HCT116 (cell line): Measurements from ENCODE around the gene THSD4. TPM values are rescaled to one million over a fixed set of nuclear protein-coding genes. Genes with fewer than 3 reads are reported as not detected.

Experiments
- ATAC-seq: fragments of 200-7000 bp; cut with Tn5 transposase; 2 replicates; pipeline ENCODE4 v1.9.1; 2020; ENCODE audit warnings: mild to moderate bottlenecking, moderate library complexity
- BruUV-seq: library from RNA; stranded (reverse); fragments of 400-500 nt; replicated peaks from 2 replicates; lab custom pipeline; 2021; lab: Mats Ljungman, UMichigan
- CTCF ChIA-PET: fragments of 300-600 bp; sonication (Branson Sonifier 250); formaldehyde crosslinking; loops from one replicate; lab custom pipeline; 2021; ENCODE audit warnings: antibody characterized with exemption; lab: Charles Lee
- POLR2A ChIA-PET: fragments of 300-600, 350-600 bp; sonication (Branson Sonifier 250); formaldehyde crosslinking; loops from one replicate; lab custom pipeline; 2021; ENCODE audit warnings: antibody characterized with exemption; lab: Charles Lee
- RAD21 ChIA-PET, 2 experiments: fragments of 300-600 bp; sonication (Branson Sonifier 250); formaldehyde crosslinking; loops; one replicate each; lab custom pipeline; 2023; ENCODE audit warnings: low total read pairs in 2 of 2; ENCODE audit not compliant: uncharacterized antibody in 2 of 2, unreplicated experiment in 2 of 2, low non-redundant PET in 1 of 2; lab: Charles Lee
- DNase-seq: peaks from one replicate; pipeline ENCODE4 v3.0.0-alpha.2; 2010; ENCODE audit warnings: low read depth, low spot score
- H2AFZ ChIP-seq: fragments of 200-600 bp; shearing (Covaris generic), sonication (generic); 2 replicates; pipeline ENCODE4 v1.6.1; 2017; ENCODE audit warnings: low read depth, mixed run types, mixed read lengths, antibody characterized with exemption, low read length; ENCODE audit not compliant: poor library complexity, severe bottlenecking
- H3K27ac ChIP-seq: 2 replicates; pipeline ENCODE4 v1.5.1; 2012; ENCODE audit warnings: low read depth, low read length
- H3K27me3 ChIP-seq: fragments of 200-600 bp; sonication (generic); 2 replicates; pipeline ENCODE4 v1.6.1; 2016; ENCODE audit warnings: mixed run types, low read length, mixed read lengths; ENCODE audit not compliant: insufficient read depth
- H3K36me3 ChIP-seq, 2 experiments: fragments of 200-500 bp in 1 of 2; fragments of 200-600 bp in 1 of 2; sonication (Bioruptor generic) in 1 of 2; sonication (generic) in 1 of 2; 2 replicates each; pipeline versions ENCODE4 v1.5.1 to v1.6.1; 2014 to 2016; ENCODE audit warnings: low read length in 2 of 2, inconsistent platforms in 1 of 2, mixed read lengths in 1 of 2, mixed run types in 1 of 2; ENCODE audit not compliant: insufficient read depth in 2 of 2, control insufficient read depth in 1 of 2
- H3K4me1 ChIP-seq, 2 experiments: fragments of 200-600 bp in 1 of 2; sonication (generic) in 1 of 2; 2 replicates each; pipeline versions ENCODE4 v1.5.1 to v1.6.1; 2012 to 2017; ENCODE audit warnings: low read length in 2 of 2, inconsistent platforms in 1 of 2, mild to moderate bottlenecking in 1 of 2, mixed read lengths in 1 of 2, mixed run types in 1 of 2, moderate library complexity in 1 of 2; ENCODE audit not compliant: insufficient read depth in 2 of 2, control insufficient read depth in 1 of 2
- H3K4me2 ChIP-seq: fragments of 200-600 bp; sonication (generic); 2 replicates; pipeline ENCODE4 v1.6.1; 2017; ENCODE audit warnings: mixed run types, low read length, mixed read lengths
- H3K4me3 ChIP-seq, 2 experiments: fragments of 200-600 bp in 1 of 2; sonication (generic) in 1 of 2; replicated peaks in 1 of 2; 2 replicates each; pipeline ENCODE4 v1.5.1; 2011 to 2016; ENCODE audit warnings: low read length in 2 of 2, control low read depth in 1 of 2, low read depth in 1 of 2, mild to moderate bottlenecking in 1 of 2, mixed read lengths in 1 of 2, mixed run types in 1 of 2
- H3K79me2 ChIP-seq: fragments of 200-600 bp; sonication (generic); 2 replicates; pipeline ENCODE4 v1.6.1; 2017; ENCODE audit warnings: mild to moderate bottlenecking, mixed run types, low read length, moderate library complexity, mixed read lengths; ENCODE audit not compliant: insufficient read depth
- H3K9ac ChIP-seq: fragments of 200-600 bp; sonication (generic); 2 replicates; pipeline ENCODE4 v1.6.1; 2016; ENCODE audit warnings: low read length, mixed read lengths
- H3K9me2 ChIP-seq: fragments of 200-600 bp; sonication (generic), shearing (Covaris generic); 2 replicates; pipeline ENCODE4 v1.6.1; 2017; ENCODE audit warnings: mixed run types, mild to moderate bottlenecking, moderate library complexity; ENCODE audit not compliant: insufficient read depth
- H3K9me3 ChIP-seq, 2 experiments: fragments of 200-500 bp in 1 of 2; fragments of 200-600 bp in 1 of 2; sonication (Bioruptor generic) in 1 of 2; sonication (generic) in 1 of 2; 2 replicates each; pipeline ENCODE4 v1.6.1; 2014 to 2017; ENCODE audit warnings: low read length in 2 of 2, mixed read lengths in 2 of 2, inconsistent platforms in 1 of 2, low read depth in 1 of 2, mild to moderate bottlenecking in 1 of 2, mixed run types in 1 of 2, moderate library complexity in 1 of 2; ENCODE audit not compliant: control insufficient read depth in 1 of 2, insufficient read depth in 1 of 2
- H4K20me1 ChIP-seq: fragments of 200-600 bp; sonication (generic), shearing (Covaris generic); 2 replicates; pipeline ENCODE4 v1.6.1; 2017; ENCODE audit warnings: mixed run types, mild to moderate bottlenecking, moderate library complexity; ENCODE audit not compliant: insufficient read depth
- CBX3 ChIP-seq: IDR thresholded peaks from 2 replicates; pipeline ENCODE4 v1.6.1; 2012; ENCODE audit warnings: low read depth
- CEBPB ChIP-seq: IDR thresholded peaks from 2 replicates; pipeline ENCODE4 v1.6.1; 2012; ENCODE audit warnings: low read depth
- CTCF ChIP-seq, 3 experiments: fragments of 200-600 bp in 1 of 3; sonication (generic) in 1 of 3; IDR thresholded peaks in 2 of 3; conservative IDR thresholded peaks in 1 of 3; 2 replicates each; pipeline ENCODE4 v1.5.1; 2012 to 2017; ENCODE audit warnings: low read depth in 2 of 3, low read length in 2 of 3, antibody characterized with exemption in 1 of 3, borderline replicate concordance in 1 of 3, control low read depth in 1 of 3, mild to moderate bottlenecking in 1 of 3, mixed read lengths in 1 of 3, mixed run types in 1 of 3, moderate library complexity in 1 of 3; ENCODE audit not compliant: insufficient read depth in 1 of 3
- EGR1 ChIP-seq: IDR thresholded peaks from 2 replicates; pipeline ENCODE4 v1.6.1; 2012; ENCODE audit warnings: low read depth
- ELF1 ChIP-seq: IDR thresholded peaks from 2 replicates; pipeline ENCODE4 v1.6.1; 2012; ENCODE audit warnings: low read depth, borderline replicate concordance
- EZH2phosphoT487 ChIP-seq: fragments of 200-600 bp; IDR thresholded peaks from 2 replicates; pipeline ENCODE4 v1.6.1; 2018; ENCODE audit warnings: antibody characterized with exemption, borderline replicate concordance
- JUND ChIP-seq: IDR thresholded peaks from 2 replicates; pipeline ENCODE4 v1.6.1; 2012
- REST ChIP-seq: IDR thresholded peaks from 2 replicates; pipeline ENCODE4 v1.6.1; 2012; ENCODE audit warnings: low read depth
- SIN3A ChIP-seq: IDR thresholded peaks from 2 replicates; pipeline ENCODE4 v1.6.1; 2012; ENCODE audit warnings: low read depth
- SP1 ChIP-seq: IDR thresholded peaks from 2 replicates; pipeline ENCODE4 v1.6.1; 2012; ENCODE audit warnings: low read depth
- SRF ChIP-seq: IDR thresholded peaks from 2 replicates; pipeline ENCODE4 v1.6.1; 2012; ENCODE audit warnings: low read depth
- ZFX ChIP-seq: fragments of 450-650 bp; IDR thresholded peaks from 2 replicates; pipeline ENCODE4 v1.6.1; 2017
- ZNF274 ChIP-seq: fragments of 200-500 bp; sonication (Bioruptor generic); IDR thresholded peaks from 2 replicates; pipeline ENCODE4 v1.6.1; 2014; ENCODE audit warnings: mild to moderate bottlenecking, low read depth, low read length, inconsistent platforms
- intact Hi-C: fragments of 100-400 bp; cut with micrococcal nuclease; formaldehyde crosslinking; loops from 2 replicates; pipeline ENCODE4 v1.10.0; 2022
- total RNA-seq: library from RNA; stranded (reverse); gene quantifications from one replicate; pipeline ENCODE4 v1.2.1, GENCODE V29; 2021; ENCODE audit not compliant: unreplicated experiment
- TF ChIP-seq, protein P1 (sequence below): IDR thresholded peaks from 2 replicates; pipeline ENCODE4 v1.6.1; 2012
- TF ChIP-seq, protein P2 (sequence below): IDR thresholded peaks from 2 replicates; pipeline ENCODE4 v1.6.1; 2011; ENCODE audit warnings: mild to moderate bottlenecking, low read length, moderate library complexity; ENCODE audit not compliant: insufficient replicate concordance; ENCODE audit errors: extremely low read depth

Gene THSD4
- total RNA-seq, 1 experiment from 2014 or later = 30.5 TPM

- no peaks in the 10 kb centered on the region for H3K27me3 ChIP-seq
- H3K9me2 ChIP-seq = no peaks in the 10 kb centered on the region
- intact Hi-C loops = no loop called here
- H3K36me3 ChIP-seq = no peaks in the 10 kb centered on the region
- no peak overlapping the region for H3K4me2 ChIP-seq
- RAD21 ChIA-PET = no interaction called here
- no peak overlapping the region for H3K27ac ChIP-seq
- CTCF ChIA-PET = no interaction called here
- no peaks in the 10 kb centered on the region for H3K79me2 ChIP-seq
- no peak for TF ChIP-seq REST
- TF ChIP-seq ZFX = no peak
- TF ChIP-seq ELF1 = no peak
- TF ChIP-seq EGR1 = no peak
- TF ChIP-seq CEBPB = no peak
- no peak for TF ChIP-seq JUND
- TF ChIP-seq, protein P1, sequence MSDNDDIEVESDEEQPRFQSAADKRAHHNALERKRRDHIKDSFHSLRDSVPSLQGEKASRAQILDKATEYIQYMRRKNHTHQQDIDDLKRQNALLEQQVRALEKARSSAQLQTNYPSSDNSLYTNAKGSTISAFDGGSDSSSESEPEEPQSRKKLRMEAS = no peak
- no peak for TF ChIP-seq ZNF274
- TF ChIP-seq SP1 = no peak
- TF ChIP-seq, protein P2, sequence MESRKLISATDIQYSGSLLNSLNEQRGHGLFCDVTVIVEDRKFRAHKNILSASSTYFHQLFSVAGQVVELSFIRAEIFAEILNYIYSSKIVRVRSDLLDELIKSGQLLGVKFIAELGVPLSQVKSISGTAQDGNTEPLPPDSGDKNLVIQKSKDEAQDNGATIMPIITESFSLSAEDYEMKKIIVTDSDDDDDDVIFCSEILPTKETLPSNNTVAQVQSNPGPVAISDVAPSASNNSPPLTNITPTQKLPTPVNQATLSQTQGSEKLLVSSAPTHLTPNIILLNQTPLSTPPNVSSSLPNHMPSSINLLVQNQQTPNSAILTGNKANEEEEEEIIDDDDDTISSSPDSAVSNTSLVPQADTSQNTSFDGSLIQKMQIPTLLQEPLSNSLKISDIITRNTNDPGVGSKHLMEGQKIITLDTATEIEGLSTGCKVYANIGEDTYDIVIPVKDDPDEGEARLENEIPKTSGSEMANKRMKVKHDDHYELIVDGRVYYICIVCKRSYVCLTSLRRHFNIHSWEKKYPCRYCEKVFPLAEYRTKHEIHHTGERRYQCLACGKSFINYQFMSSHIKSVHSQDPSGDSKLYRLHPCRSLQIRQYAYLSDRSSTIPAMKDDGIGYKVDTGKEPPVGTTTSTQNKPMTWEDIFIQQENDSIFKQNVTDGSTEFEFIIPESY = no peak
- no peak for TF ChIP-seq CBX3
- TF ChIP-seq SRF = no peak
- TF ChIP-seq EZH2phosphoT487 = no peak
- no peak for TF ChIP-seq CTCF (IDR thresholded peaks at IDR 0.05 in 2 of 3, conservative IDR thresholded peaks at IDR 0.05 in 1 of 3; ENCODE audit: borderline replicate concordance in 1 of 3, insufficient read depth in 1 of 3, low read depth in 2 of 3, low read length in 2 of 3)
- TF ChIP-seq SIN3A = no peak
- no peaks in the 10 kb centered on the region for H3K9me3 ChIP-seq
- no peaks in the 10 kb centered on the region for H4K20me1 ChIP-seq
- DNase-seq = no peak
- no peak for ATAC-seq
- H3K4me3 ChIP-seq = no peak overlapping the region
- H3K9ac ChIP-seq = no peak overlapping the region
- no peaks in the 10 kb centered on the region for H3K4me1 ChIP-seq
- POLR2A ChIA-PET = no interaction called here
- H2AFZ ChIP-seq = no peak overlapping the region
- no TSS peak for BruUV-seq
Observed at GRCh38 chr15:71660501-71660900, 545.2 kb downstream of the THSD4 start.
